Fibroblast of lung (primary cell): Measurements from ENCODE around the gene GNB4. TPM values are rescaled to one million over a fixed set of nuclear protein-coding genes. Genes with fewer than 3 reads are reported as not detected.
A peak's percentile ranks its signal among the peaks of the same experiment; 100 is the strongest.

Experiments
- DNase-seq, 2 donors: peaks; one replicate each; pipeline versions ENCODE4 v3.0.0 to v3.0.0-alpha.2; 2010; ENCODE audit warnings: low read depth in 2 of 2
- H2AFZ ChIP-seq: 2 replicates; pipeline ENCODE4 v1.5.1; 2012; ENCODE audit warnings: low read length, control low read depth, inconsistent platforms
- H3K27ac ChIP-seq: 2 replicates; pipeline ENCODE4 v1.5.1; 2011; ENCODE audit warnings: low read length, control low read depth; ENCODE audit not compliant: insufficient read depth
- H3K27me3 ChIP-seq: 2 replicates; pipeline ENCODE4 v1.5.1; 2011; ENCODE audit warnings: mild to moderate bottlenecking, low read length; ENCODE audit not compliant: control insufficient read depth, insufficient read depth
- H3K36me3 ChIP-seq: 2 replicates; pipeline ENCODE4 v1.5.1; 2011; ENCODE audit warnings: low read length; ENCODE audit not compliant: control insufficient read depth, insufficient read depth
- H3K4me1 ChIP-seq: 2 replicates; pipeline ENCODE4 v1.5.1; 2011; ENCODE audit warnings: low read length; ENCODE audit not compliant: control insufficient read depth, insufficient read depth; ENCODE audit errors: extremely low read depth
- H3K4me2 ChIP-seq: 2 replicates; pipeline ENCODE4 v1.5.1; 2011; ENCODE audit warnings: low read length, control low read depth; ENCODE audit not compliant: insufficient read depth; ENCODE audit errors: extremely low read depth
- H3K4me3 ChIP-seq, 4 experiments: fragments of 200-600 bp in 1 of 4; sonication (generic) in 1 of 4; replicated peaks in 1 of 4; 2 replicates each; pipeline ENCODE4 v1.5.1; 2011 to 2016; ENCODE audit warnings: low read length in 4 of 4, low read depth in 3 of 4, mild to moderate bottlenecking in 3 of 4, control low read depth in 2 of 4, inconsistent platforms in 1 of 4, mixed read lengths in 1 of 4; ENCODE audit not compliant: insufficient read depth in 1 of 4; ENCODE audit errors: control extremely low read depth in 1 of 4
- H3K79me2 ChIP-seq: 2 replicates; pipeline ENCODE4 v1.5.1; 2012; ENCODE audit warnings: mild to moderate bottlenecking, low read length, inconsistent platforms; ENCODE audit not compliant: control insufficient read depth, insufficient read depth
- H3K9ac ChIP-seq: 2 replicates; pipeline ENCODE4 v1.5.1; 2011; ENCODE audit warnings: mild to moderate bottlenecking, low read length, control low read depth; ENCODE audit not compliant: insufficient read depth
- H3K9me3 ChIP-seq: 2 replicates; pipeline ENCODE4 v1.5.1; 2012; ENCODE audit warnings: low read depth, low read length; ENCODE audit not compliant: control insufficient read depth, insufficient read depth
- H4K20me1 ChIP-seq: 2 replicates; pipeline ENCODE4 v1.5.1; 2011; ENCODE audit warnings: low read length; ENCODE audit not compliant: control insufficient read depth, insufficient read depth; ENCODE audit errors: extremely low read depth
- CTCF ChIP-seq, 2 donors: IDR thresholded peaks in 1 of 2; conservative IDR thresholded peaks in 1 of 2; 1 replicate in 1 of 2; 2 replicates in 1 of 2; pipeline ENCODE4 v1.5.1; 2011 to 2012; ENCODE audit warnings: low read length in 2 of 2, control low read depth in 1 of 2, inconsistent platforms in 1 of 2, low read depth in 1 of 2, mild to moderate bottlenecking in 1 of 2
- EZH2 ChIP-seq: IDR thresholded peaks from 2 replicates; pipeline ENCODE4 v1.5.1; 2012; ENCODE audit warnings: low read length, control low read depth, mild to moderate bottlenecking; ENCODE audit errors: missing control alignments
- polyA plus RNA-seq, 2 donors: library from polyadenylated mRNA; depleted of rRNA in 1 of 2; stranded (reverse) in 1 of 2; unstranded in 1 of 2; fragments of >200 nt; gene quantifications; 2 replicates each; pipeline ENCODE4 v1.2.1, GENCODE V29; 2011 to 2012; ENCODE audit warnings: missing spikeins in 1 of 2
- total RNA-seq: library from RNA; depleted of rRNA; stranded (reverse); fragments of >200 nt; gene quantifications from 2 replicates; pipeline ENCODE4 v1.2.1, GENCODE V29; 2014

The GNB4 gene
- total and polyA plus RNA-seq, 2 donors (not counting 1 experiment from before 2014, with no cell fraction given): 55.7 to 83.1 TPM

GRCh38 chr3:179414804-179415203, 36.5 kb downstream of the GNB4 start:
- H3K27ac ChIP-seq: no peak overlapping the region
- no peak overlapping the region for H2AFZ ChIP-seq
- H3K36me3 ChIP-seq: peaks cover 9% of the 10 kb centered on the region
- no peaks in the 10 kb centered on the region for H3K9me3 ChIP-seq
- no peaks in the 10 kb centered on the region for H3K4me1 ChIP-seq
- no peaks in the 10 kb centered on the region for H4K20me1 ChIP-seq
- no peaks in the 10 kb centered on the region for H3K79me2 ChIP-seq
- H3K4me3 ChIP-seq: no peak overlapping the region
- TF ChIP-seq EZH2 (no peak), CTCF (conservative IDR thresholded peaks at IDR 0.05 in 1 of 2, IDR thresholded peaks at IDR 0.05 in 1 of 2; ENCODE audit: low read depth in 1 of 2, low read length in 2 of 2) (no peak)
- no peak overlapping the region for H3K9ac ChIP-seq
- DNase-seq: no peak
- no peaks in the 10 kb centered on the region for H3K27me3 ChIP-seq
- no peak overlapping the region for H3K4me2 ChIP-seq

GRCh38 chr3:179410999-179411398, 40.3 kb downstream of the GNB4 start:
- H3K27ac ChIP-seq: no peak overlapping the region
- TF ChIP-seq EZH2 (no peak), CTCF (conservative IDR thresholded peaks at IDR 0.05 in 1 of 2, IDR thresholded peaks at IDR 0.05 in 1 of 2; ENCODE audit: low read depth in 1 of 2, low read length in 2 of 2) (no peak)
- H4K20me1 ChIP-seq: no peaks in the 10 kb centered on the region
- H3K79me2 ChIP-seq: no peaks in the 10 kb centered on the region
- no peak overlapping the region for H3K4me3 ChIP-seq
- no peak for DNase-seq
- H3K4me2 ChIP-seq: no peak overlapping the region
- no peaks in the 10 kb centered on the region for H3K27me3 ChIP-seq
- H3K9me3 ChIP-seq: no peaks in the 10 kb centered on the region
- no peaks in the 10 kb centered on the region for H3K4me1 ChIP-seq
- peaks cover 7% of the 10 kb centered on the region for H3K36me3 ChIP-seq
- H3K9ac ChIP-seq: no peak overlapping the region
- no peak overlapping the region for H2AFZ ChIP-seq

GRCh38 chr3:179410331-179410730, 40.9 kb downstream of the GNB4 start:
- Histone ChIP-seq H3K27me3 (no peaks in the 10 kb centered on the region), H3K9me3 (no peaks in the 10 kb centered on the region), H3K79me2 (no peaks in the 10 kb centered on the region), H2AFZ (no peak overlapping the region), H3K4me1 (no peaks in the 10 kb centered on the region), H3K4me3 (no peak overlapping the region), H3K9ac (no peak overlapping the region), H3K36me3 (peaks cover 5% of the 10 kb centered on the region), H3K4me2 (no peak overlapping the region), H4K20me1 (no peaks in the 10 kb centered on the region), H3K27ac (no peak overlapping the region)
- DNase-seq: peak in 1 of 2 donors; percentile 19
- no peak for TF ChIP-seq EZH2
